Colonic mucosa (tissue), 4 donors: Measurements from ENCODE around the gene SLC35G6. TPM values are rescaled to one million over a fixed set of nuclear protein-coding genes. Genes with fewer than 3 reads are reported as not detected.
"Not testable (repeated sequence)": the region's sequence is repeated elsewhere in the genome, so short reads cannot be mapped to it uniquely, and the experiment has no call there.

ENCODE experiments used
- DNase-seq: peaks from one replicate; pipeline ENCODE4 v3.0.0-alpha.2; 2020
- H3K27ac ChIP-seq: fragments of 200-600 bp; one replicate; pipeline ENCODE4 v1.8.0; 2021
- H3K27me3 ChIP-seq: fragments of 200-600 bp; one replicate; pipeline ENCODE4 v1.8.0; 2021
- H3K36me3 ChIP-seq: fragments of 200-600 bp; one replicate; pipeline ENCODE4 v1.8.0; 2021
- H3K4me1 ChIP-seq: fragments of 200-600 bp; one replicate; pipeline ENCODE4 v1.8.0; 2021; ENCODE audit warnings: mild to moderate bottlenecking
- H3K4me3 ChIP-seq: fragments of 200-600 bp; one replicate; pipeline ENCODE4 v1.8.0; 2021
- H3K9ac ChIP-seq, 2 donors: one replicate each; pipeline ENCODE4 v1.7.0; 2013; ENCODE audit warnings: control low read depth in 2 of 2, low read depth in 2 of 2, low read length in 2 of 2
- H3K9me3 ChIP-seq: fragments of 200-600 bp; one replicate; pipeline ENCODE4 v1.8.0; 2021
- intact Hi-C: fragments of 100-400 bp; cut with DNase I; formaldehyde crosslinking; loops from one replicate; pipeline ENCODE4 v1.14.1; 2022
- total RNA-seq, 2 donors: library from RNA; stranded (reverse); fragmentation: NEBNext Ultra II Directional in 1 of 2; extraction: Animal tissue kit (Norgen Biotek cat#: 25700) in 1 of 2; gene quantifications; one replicate each; pipeline ENCODE4 v1.2.1, GENCODE V29; 2021
- TF ChIP-seq, protein P1 (sequence below): fragments of 200-600 bp; IDR thresholded peaks from one replicate; pipeline ENCODE4 v1.8.0; 2022; ENCODE audit warnings: antibody characterized with exemption, mild to moderate bottlenecking
- donor health status: healthy.
- donor health status: DM: no; HTN: no; CAD: no.
- donor health status: DM: no; HTN: no; CAD: no.

SLC35G6 gene
- total RNA-seq, 2 donors from 2014 or later: not detected

DNA sequence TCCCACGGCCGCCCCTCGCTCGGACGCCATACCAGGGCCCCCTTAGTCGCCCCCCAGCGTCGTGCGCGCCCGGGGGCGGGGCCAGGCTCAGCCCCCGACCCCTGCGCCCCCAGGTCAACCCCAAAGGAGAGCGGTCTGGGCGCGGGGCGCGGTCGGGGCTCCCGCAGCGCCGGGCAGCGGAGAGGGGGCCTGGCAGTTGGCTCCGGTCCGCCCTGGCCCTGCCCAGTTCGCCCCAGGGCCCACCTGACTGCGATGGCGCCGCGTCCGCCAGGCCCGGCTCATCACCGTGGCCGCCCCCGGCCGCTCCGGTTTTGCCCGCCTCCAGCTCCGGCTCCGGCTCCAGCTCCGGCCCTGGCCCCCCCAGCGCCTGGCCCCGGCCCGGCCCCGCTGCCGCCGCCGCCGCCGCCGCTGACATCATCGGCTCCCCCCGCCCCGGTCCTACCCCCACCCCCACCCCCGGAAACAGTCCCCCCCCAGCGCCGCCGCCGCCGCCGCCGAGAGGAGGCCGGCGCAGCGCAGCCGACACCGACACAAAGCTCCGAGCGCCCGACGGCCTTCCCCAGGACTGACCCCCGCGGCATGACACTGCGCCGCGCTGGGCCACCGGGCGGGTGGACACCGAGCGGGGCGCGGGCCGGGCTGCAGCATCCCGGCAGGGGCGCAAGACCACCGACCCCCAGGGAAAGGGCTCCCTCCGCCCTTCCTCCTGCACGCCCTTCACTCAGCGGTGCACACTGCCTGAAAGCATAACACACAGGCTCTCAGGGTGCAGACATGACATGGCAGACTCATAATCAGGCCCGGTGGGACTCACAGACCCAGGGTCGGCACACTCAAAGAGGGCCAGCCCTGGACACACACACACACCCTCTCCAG, 1.8 kb upstream of the SLC35G6 start, which contains the start of gene ZBTB4:
Gene ZBTB4 (minus strand): TSS at position 419 of the 876 bp plus-strand sequence. CDS start 12,830 bp downstream, outside the sequence.
- Histone ChIP-seq H3K27me3 (no peaks in the 10 kb centered on the region), H3K27ac (peak within 1 kb of the TSS; percentile 96), H3K4me3 (peak within 1 kb of the TSS; percentile 93), H3K9me3 (no peaks in the 10 kb centered on the region), H3K4me1 (peaks cover 4% of the 10 kb centered on the region), H3K9ac (peak within 1 kb of the TSS; percentile 87 to 97), H3K36me3 (no peaks in the 10 kb centered on the region)
- intact Hi-C loops: no loop called here
- peak; percentile 50 for DNase-seq
- TF ChIP-seq, protein P1, sequence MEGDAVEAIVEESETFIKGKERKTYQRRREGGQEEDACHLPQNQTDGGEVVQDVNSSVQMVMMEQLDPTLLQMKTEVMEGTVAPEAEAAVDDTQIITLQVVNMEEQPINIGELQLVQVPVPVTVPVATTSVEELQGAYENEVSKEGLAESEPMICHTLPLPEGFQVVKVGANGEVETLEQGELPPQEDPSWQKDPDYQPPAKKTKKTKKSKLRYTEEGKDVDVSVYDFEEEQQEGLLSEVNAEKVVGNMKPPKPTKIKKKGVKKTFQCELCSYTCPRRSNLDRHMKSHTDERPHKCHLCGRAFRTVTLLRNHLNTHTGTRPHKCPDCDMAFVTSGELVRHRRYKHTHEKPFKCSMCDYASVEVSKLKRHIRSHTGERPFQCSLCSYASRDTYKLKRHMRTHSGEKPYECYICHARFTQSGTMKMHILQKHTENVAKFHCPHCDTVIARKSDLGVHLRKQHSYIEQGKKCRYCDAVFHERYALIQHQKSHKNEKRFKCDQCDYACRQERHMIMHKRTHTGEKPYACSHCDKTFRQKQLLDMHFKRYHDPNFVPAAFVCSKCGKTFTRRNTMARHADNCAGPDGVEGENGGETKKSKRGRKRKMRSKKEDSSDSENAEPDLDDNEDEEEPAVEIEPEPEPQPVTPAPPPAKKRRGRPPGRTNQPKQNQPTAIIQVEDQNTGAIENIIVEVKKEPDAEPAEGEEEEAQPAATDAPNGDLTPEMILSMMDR: no peak

DNA sequence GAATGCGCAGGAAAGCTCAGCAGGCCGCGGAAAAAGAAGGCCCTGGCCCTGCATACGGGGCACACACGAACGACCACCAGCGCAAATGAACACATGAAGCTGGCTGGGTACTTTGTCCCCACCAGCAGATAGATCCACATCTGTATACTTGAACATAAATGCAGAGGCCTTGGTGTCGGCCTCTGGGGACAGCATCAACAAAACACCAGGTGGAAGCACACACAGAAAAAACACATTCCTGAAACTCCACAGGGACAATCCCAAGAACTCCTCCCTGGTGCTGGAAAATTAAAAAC, 1.2 kb upstream of the SLC35G6 start:
- TF ChIP-seq, protein P1: no peak
- no peaks in the 10 kb centered on the region for H3K27me3 ChIP-seq
- H3K4me1 ChIP-seq: peaks cover 4% of the 10 kb centered on the region

DNA sequence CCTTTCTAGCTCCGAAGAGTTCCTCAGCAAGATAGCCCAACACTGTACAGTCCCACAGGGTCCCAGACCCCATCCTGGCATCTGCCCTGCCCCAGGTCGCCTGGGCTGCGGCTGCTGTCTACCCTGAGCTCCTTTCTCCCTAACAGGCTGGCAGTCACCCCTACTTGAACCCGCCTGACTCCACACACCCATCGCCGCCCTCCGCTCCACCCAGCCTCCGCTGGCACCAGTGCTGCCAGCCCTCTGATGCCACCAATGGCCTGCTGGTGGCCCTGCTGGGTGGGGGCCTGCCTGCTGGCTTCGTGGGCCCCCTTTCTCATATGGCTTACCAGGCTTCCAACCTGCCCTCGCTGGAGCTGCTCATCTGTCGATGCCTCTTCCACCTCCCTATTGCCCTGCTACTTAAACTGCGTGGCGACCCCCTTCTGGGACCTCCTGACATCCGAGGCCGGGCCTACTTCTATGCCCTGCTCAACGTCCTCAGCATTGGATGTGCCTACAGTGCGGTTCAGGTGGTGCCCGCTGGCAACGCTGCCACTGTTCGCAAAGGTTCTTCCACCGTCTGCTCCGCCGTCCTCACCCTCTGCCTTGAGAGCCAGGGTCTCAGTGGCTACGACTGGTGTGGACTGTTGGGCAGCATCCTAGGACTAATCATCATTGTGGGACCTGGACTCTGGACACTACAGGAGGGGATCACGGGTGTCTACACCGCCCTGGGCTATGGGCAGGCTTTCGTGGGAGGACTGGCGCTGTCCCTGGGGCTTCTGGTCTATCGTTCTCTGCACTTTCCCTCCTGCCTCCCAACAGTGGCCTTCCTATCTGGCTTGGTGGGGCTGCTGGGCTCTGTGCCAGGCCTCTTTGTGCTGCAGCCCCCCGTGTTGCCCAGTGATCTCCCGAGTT, 846 bp downstream of the SLC35G6 start:
- H3K27ac ChIP-seq, H3K4me3 ChIP-seq, H3K9ac ChIP-seq, intact Hi-C loops, H3K36me3 ChIP-seq, DNase-seq, H3K9me3 ChIP-seq, H3K27me3 ChIP-seq: not testable (repeated sequence)
- peaks cover 15% of the 10 kb centered on the region for H3K4me1 ChIP-seq

More for the DNA sequence above, 1.2 kb upstream of the SLC35G6 start:
- Histone ChIP-seq H3K9me3 (no peaks in the 10 kb centered on the region), H3K27ac (peak overlapping the region; percentile 96), H3K9ac (peak overlapping the region; percentile 81 to 97), H3K36me3 (no peaks in the 10 kb centered on the region), H3K4me3 (peak overlapping the region; percentile 93)
- intact Hi-C loops: no loop called here
- DNase-seq: no peak

DNA sequence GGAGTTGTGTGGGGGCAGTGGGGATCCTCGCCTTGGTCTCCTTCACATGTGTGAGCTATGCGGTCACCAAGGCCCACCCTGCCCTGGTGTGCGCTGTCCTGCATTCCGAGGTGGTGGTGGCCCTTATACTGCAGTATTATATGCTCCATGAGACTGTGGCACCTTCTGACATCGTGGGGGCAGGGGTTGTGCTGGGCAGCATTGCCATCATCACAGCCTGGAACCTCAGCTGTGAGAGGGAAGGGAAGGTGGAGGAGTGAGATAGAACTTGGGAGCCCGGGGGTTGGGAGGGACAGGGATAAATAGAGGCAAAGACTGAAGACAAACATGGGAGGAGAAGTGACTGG, 1.5 kb downstream of the SLC35G6 start:
- H3K4me3 ChIP-seq, H3K27me3 ChIP-seq, H3K36me3 ChIP-seq, H3K9me3 ChIP-seq, intact Hi-C loops: not testable (repeated sequence)
- Histone ChIP-seq H3K9ac (peak overlapping the region in 1 of 2 donors; percentile 99), H3K27ac (peak overlapping the region; percentile 93), H3K4me1 (peaks cover 20% of the 10 kb centered on the region)
- DNase-seq: peak; percentile 34

DNA sequence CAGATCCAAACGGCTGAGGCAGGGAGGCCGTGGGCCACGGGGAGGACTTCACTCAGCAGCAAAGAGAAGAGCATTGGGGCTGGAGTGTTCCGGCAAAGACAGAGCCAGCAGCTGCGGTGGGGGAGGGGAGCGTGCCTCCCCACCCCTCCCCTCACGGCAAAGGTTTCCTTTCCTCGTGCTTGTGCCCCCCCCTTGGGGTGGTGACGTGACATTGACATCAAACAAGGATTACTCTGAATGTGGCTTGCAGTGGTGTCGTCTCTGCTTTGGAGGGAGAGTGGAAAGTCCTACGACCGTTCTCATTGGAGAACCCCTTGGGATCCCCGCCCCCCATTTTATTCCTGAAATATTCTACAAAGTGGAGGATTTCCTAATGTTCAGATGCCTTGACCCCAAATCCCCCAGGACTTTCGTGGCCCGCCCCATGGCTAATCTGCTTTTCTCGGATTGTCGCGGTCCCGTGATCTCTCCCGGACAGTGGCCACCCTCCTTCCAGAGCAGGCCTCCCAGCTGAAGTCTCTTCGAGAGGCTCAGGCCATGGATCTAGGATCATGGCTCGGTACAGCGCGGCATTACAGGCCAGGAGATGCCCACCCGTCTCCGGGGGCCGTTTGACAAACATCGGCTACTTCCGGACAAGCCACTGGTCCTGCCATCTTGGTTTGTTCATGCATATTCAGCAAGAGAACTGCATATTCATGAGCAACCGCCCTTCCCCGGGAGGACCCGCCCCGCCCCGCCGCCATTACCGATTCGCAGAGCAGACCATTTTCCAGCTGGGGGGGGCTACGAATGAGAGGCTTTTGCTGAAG, 2.2 kb downstream of the SLC35G6 start:
- H3K9ac ChIP-seq: peak overlapping the region; percentile 78 to 99
- H3K4me3 ChIP-seq: peak overlapping the region; percentile 50
- peak; percentile 93 for DNase-seq
- no peaks in the 10 kb centered on the region for H3K27me3 ChIP-seq
- H3K9me3 ChIP-seq: no peaks in the 10 kb centered on the region
- intact Hi-C loops: loop anchor here (2.0 kb wide), 1 partner anchor 47 kb away; no protein-coding TSS in a partner anchor
- TF ChIP-seq, protein P1: no peak
- H3K36me3 ChIP-seq: no peaks in the 10 kb centered on the region
- H3K27ac ChIP-seq: peak overlapping the region; percentile 93
- peaks cover 22% of the 10 kb centered on the region for H3K4me1 ChIP-seq
